K562 (cell line): ENCODE results near the gene FEN1. TPM values are rescaled to one million over a fixed set of nuclear protein-coding genes. Genes with fewer than 3 reads are reported as not detected.

Experiments
- ATAC-seq: fragments of 200-7000 bp; cut with Tn5 transposase; 3 replicates; pipeline ENCODE4 v1.9.1; 2020; ENCODE audit warnings: moderate library complexity
- BruUV-seq: library from RNA; stranded (reverse); fragments of 400-500 nt; replicated peaks from 2 replicates; lab custom pipeline; 2021; lab: Mats Ljungman, UMichigan
- CTCF ChIA-PET: fragments of 300-600 bp; formaldehyde crosslinking; extraction: SDS; loops from one replicate; lab custom pipeline; 2021; ENCODE audit warnings: low intra/inter-chr PET ratio; lab: Yijun Ruan, JAX
- POLR2A ChIA-PET: fragments of 300-600, 350-650 bp; sonication (Branson Sonifier 250); formaldehyde crosslinking; extraction: SDS; loops from one replicate; lab custom pipeline; 2021; ENCODE audit warnings: antibody characterized with exemption, inconsistent platforms; lab: Yijun Ruan, JAX
- DNase-seq, 4 experiments: peaks; one replicate each; pipeline versions ENCODE4 v3.0.0 to v3.0.0-alpha.2; 2011 to 2018; ENCODE audit warnings: low spot score in 3 of 4, mixed read lengths in 3 of 4; ENCODE audit errors: extremely low read depth in 1 of 4
- FAIRE-seq: peaks from 2 replicates; lab custom pipeline; 2011; peaks lifted over from hg19 to GRCh38; lab: Jason Lieb, UNC
- H2AFZ ChIP-seq: 2 replicates; pipeline ENCODE4 v1.6.0; 2011; ENCODE audit warnings: low read depth, low read length, control low read depth, inconsistent platforms
- H3K27ac ChIP-seq: fragments of 200-600 bp; 3 replicates; pipeline ENCODE4 v1.8.0; 2011; ENCODE audit warnings: low read depth, mild to moderate bottlenecking, control low read depth, inconsistent platforms, low read length, moderate library complexity, mixed read lengths; ENCODE audit errors: extremely low read depth
- H3K27me3 ChIP-seq, 2 experiments: fragments of 300-600 bp in 1 of 2; 2 replicates in 1 of 2; 3 replicates in 1 of 2; pipeline versions ENCODE4 v1.6.0 to v1.8.0; 2011; ENCODE audit warnings: inconsistent platforms in 2 of 2, low read length in 2 of 2, mild to moderate bottlenecking in 1 of 2, mixed read lengths in 1 of 2, moderate library complexity in 1 of 2; ENCODE audit not compliant: control insufficient read depth in 2 of 2, insufficient read depth in 2 of 2
- H3K36me3 ChIP-seq: fragments of 300-600 bp; 3 replicates; pipeline ENCODE4 v1.8.0; 2011; ENCODE audit warnings: mild to moderate bottlenecking, low read length, inconsistent platforms; ENCODE audit not compliant: control insufficient read depth, insufficient read depth
- H3K4me1 ChIP-seq, 2 experiments: fragments of 200-600 bp in 1 of 2; replicated peaks in 1 of 2; 2 replicates in 1 of 2; 3 replicates in 1 of 2; pipeline versions ENCODE4 v1.5.1 to v1.8.0; 2011; ENCODE audit warnings: inconsistent platforms in 2 of 2, low read length in 2 of 2, mild to moderate bottlenecking in 1 of 2, mixed read lengths in 1 of 2, moderate library complexity in 1 of 2; ENCODE audit not compliant: control insufficient read depth in 2 of 2, insufficient read depth in 2 of 2
- H3K4me2 ChIP-seq: 2 replicates; pipeline ENCODE4 v1.6.1; 2011; ENCODE audit warnings: low read length, control low read depth, inconsistent platforms, mixed read lengths; ENCODE audit not compliant: insufficient read depth
- H3K4me3 ChIP-seq: fragments of 200-600 bp; sonication (generic), shearing (Covaris generic); 2 replicates; pipeline ENCODE4 v1.5.1; 2016; ENCODE audit warnings: control low read depth, inconsistent platforms
- H3K79me2 ChIP-seq: fragments of 200-600 bp; 3 replicates; pipeline ENCODE4 v1.8.0; 2011; ENCODE audit warnings: low read length, inconsistent platforms; ENCODE audit not compliant: control insufficient read depth, insufficient read depth
- H3K9ac ChIP-seq, 2 experiments: 2 replicates each; pipeline versions ENCODE4 v1.6.0 to v1.6.1; 2011; ENCODE audit warnings: low read depth in 2 of 2, low read length in 2 of 2, control low read depth in 1 of 2, inconsistent platforms in 1 of 2, mild to moderate bottlenecking in 1 of 2, mixed read lengths in 1 of 2; ENCODE audit not compliant: insufficient read depth in 1 of 2
- H3K9me1 ChIP-seq: one replicate; pipeline ENCODE4 v1.6.0; 2011; ENCODE audit warnings: inconsistent platforms, mild to moderate bottlenecking, low read length, moderate library complexity; ENCODE audit not compliant: control insufficient read depth, insufficient read depth
- H3K9me3 ChIP-seq: replicated peaks from 2 replicates; pipeline ENCODE4 v1.5.1; 2011; ENCODE audit warnings: low read depth, low read length, inconsistent platforms; ENCODE audit not compliant: control insufficient read depth, insufficient read depth
- H4K20me1 ChIP-seq: replicated peaks from 2 replicates; pipeline ENCODE4 v1.6.1; 2011; ENCODE audit warnings: low read length, inconsistent platforms, mixed read lengths; ENCODE audit not compliant: control insufficient read depth, insufficient read depth
- CREM ChIP-seq: IDR thresholded peaks from 2 replicates; pipeline ENCODE4 v1.6.1; 2014; ENCODE audit warnings: antibody characterized with exemption, low read depth
- CTCF ChIP-seq, 3 experiments: IDR thresholded peaks in 2 of 3; conservative IDR thresholded peaks in 1 of 3; 2 replicates each; pipeline ENCODE4 v1.5.1; 2011 to 2012; ENCODE audit warnings: low read length in 3 of 3, mild to moderate bottlenecking in 3 of 3, control low read depth in 2 of 3, improper control_type of control experiment in 1 of 3, inconsistent platforms in 1 of 3, low read depth in 1 of 3, mixed read lengths in 1 of 3, moderate library complexity in 1 of 3; ENCODE audit not compliant: insufficient read depth in 2 of 3
- DEAF1 ChIP-seq: fragments of 450-650 bp; formaldehyde crosslinking; IDR thresholded peaks from 2 replicates; pipeline ENCODE4 v1.4.0; 2020; ENCODE audit warnings: mild to moderate bottlenecking, moderate library complexity
- MAX ChIP-seq: sonication (generic); formaldehyde crosslinking; IDR thresholded peaks from 2 replicates; pipeline ENCODE4 v1.9.0; 2022; ENCODE audit warnings: mild to moderate bottlenecking, missing genetic modification reagents
- POLR2AphosphoS5 ChIP-seq: IDR thresholded peaks from 2 replicates; pipeline ENCODE4 v1.6.1; 2011; ENCODE audit warnings: mild to moderate bottlenecking, low read depth, low read length, moderate library complexity; ENCODE audit not compliant: control insufficient read depth, insufficient read depth
- SMAD4 ChIP-seq: fragments of 250-450 bp; sonication (Bioruptor Pico); conservative IDR thresholded peaks from 2 replicates; pipeline ENCODE4 v1.8.0; 2021; ENCODE audit warnings: inconsistent platforms, mild to moderate bottlenecking, moderate library complexity
- TFAP4 ChIP-seq: sonication (generic); formaldehyde crosslinking; IDR thresholded peaks from 2 replicates; pipeline ENCODE4 v1.8.0; 2022; ENCODE audit warnings: missing genetic modification reagents, mild to moderate bottlenecking, moderate library complexity, borderline replicate concordance
- TFE3 ChIP-seq: fragments of 450-650 bp; formaldehyde crosslinking; IDR thresholded peaks from 2 replicates; pipeline ENCODE4 v1.4.0; 2020; ENCODE audit warnings: mild to moderate bottlenecking, mixed read lengths
- ZNF165 ChIP-seq: fragments of 250-450 bp; sonication (Bioruptor Pico); IDR thresholded peaks from 2 replicates; pipeline ENCODE4 v1.4.0; 2020; ENCODE audit warnings: borderline replicate concordance
- WGBS: fragments of 100-300 bp; shearing (Covaris generic); methylation state at CpG from one replicate; pipeline ENCODE4 v1.1.6; 2016; ENCODE audit warnings: low coverage, mixed read lengths; ENCODE audit not compliant: insufficient coverage; ENCODE audit errors: missing lambda C conversion rate; 5-methylcytosine and 5-hydroxymethylcytosine counted together
- in situ Hi-C: fragments of 300-500 bp; cut with MboI; formaldehyde crosslinking; loops from 4 replicates; pipeline ENCODE4 v1.15.0; 2018; ENCODE audit warnings: inconsistent platforms, mixed read lengths
- intact Hi-C: fragments of 100-400 bp; cut with micrococcal nuclease; formaldehyde crosslinking; loops from 2 replicates; pipeline ENCODE4 v1.14.2; 2022
- polyA plus RNA-seq, 8 experiments: library from polyadenylated mRNA; depleted of rRNA in 4 of 8; stranded (reverse) in 5 of 8; unstranded in 3 of 8; fragments of >200 nt; fragmentation: Nextera tagmentation in 2 of 8; fragmentation: Illumina TruSeq in 1 of 8; extraction: Ambion mirVana in 2 of 8; extraction: Trizol in 1 of 8; gene quantifications; 2 replicates each; pipeline versions ENCODE4 v1.2.1 to v1.2.3, GENCODE V29; 2011 to 2014; ENCODE audit warnings: inconsistent platforms in 1 of 8, missing spikeins in 1 of 8
- total RNA-seq, 7 experiments: library from RNA; depleted of rRNA in 6 of 7; stranded (reverse); fragments of >200 nt in 6 of 7; fragmentation: Illumina TruSeq in 2 of 7; extraction: Trizol in 2 of 7; gene quantifications; 2 replicates each; pipeline versions ENCODE4 v1.2.1 to v1.2.3, GENCODE V29; 2011 to 2021; ENCODE audit warnings: low replicate concordance in 1 of 7

FEN1 gene
- total and polyA plus RNA-seq, 9 of the 15 experiments (the other 6 are each of a cell fraction or from before 2014, with no cell fraction given): 58.1 to 156 (median 137) TPM

- TF ChIP-seq TFE3 (CRISPR knock-in tag): no peak
These were observed 6.8 kb upstream of the FEN1 start (continued) for GRCh38 chr11:61785837-61786402.

GRCh38 chr11:61787928-61788491, 4.7 kb upstream of the FEN1 start:
- Histone ChIP-seq H3K4me1 (peaks cover 3 to 15% of the 10 kb centered on the region in 2 experiments; a peak in 2 of 5 replicates), H3K9me3 (no peaks in the 10 kb centered on the region), H4K20me1 (peaks cover 6% of the 10 kb centered on the region), H3K4me3 (no peak overlapping the region), H3K27ac (no peak overlapping the region), H3K4me2 (no peak overlapping the region), H3K79me2 (peaks cover 33% of the 10 kb centered on the region), H3K36me3 (peaks cover 78% of the 10 kb centered on the region), H2AFZ (no peak overlapping the region), H3K9me1 (no peaks in the 10 kb centered on the region), H3K27me3 (no peaks in the 10 kb centered on the region), H3K9ac (peak overlapping the region in 1 of 2 experiments; percentile 11; a peak in 1 of 4 replicates)
- ChIA-PET CTCF (interaction anchor here (0.9 to 1.1 kb wide), 4 partner anchors 36 to 41 kb away, joined by 3 to 4 read pairs (median 4); no protein-coding TSS in a partner anchor), POLR2A (interaction anchor here (0.6 to 2.2 kb wide), 5 partner anchors 13 to 545 kb away, joined by 3 to 7 read pairs (median 3); no protein-coding TSS in a partner anchor)
- in situ Hi-C loops (no loop called here), intact Hi-C loops (no loop called here)
- ATAC-seq: peak; percentile 48
- FAIRE-seq: peak; percentile 52
- no TSS peak for BruUV-seq
- 58% methylated on average over 9 of the region's 9 CpGs for WGBS
- DNase-seq: peak; percentile 42 to 74 (median 52)
- peak; percentile 8; the same call in 1 of the 2 replicates for TF ChIP-seq POLR2AphosphoS5
- TF ChIP-seq CREM: no peak
- TF ChIP-seq DEAF1 (CRISPR knock-in tag): 0 out of 2 replicates have a peak, but pooled peaks have one; percentile 12
- TF ChIP-seq TFAP4: peak; percentile 25; the same call in 1 of the 2 replicates
- TF ChIP-seq MAX (CRISPR knock-in tag): no peak
- peak; percentile 75 to 87 (median 77) for TF ChIP-seq CTCF (IDR thresholded peaks at IDR 0.05 in 2 of 3, conservative IDR thresholded peaks at IDR 0.05 in 1 of 3; ENCODE audit: insufficient read depth in 2 of 3, low read depth in 1 of 3, low read length in 3 of 3)
- TF ChIP-seq ZNF165 (CRISPR knock-in tag): no peak
- TF ChIP-seq SMAD4: no peak
